ENCODE data around the gene C1QA. TPM values are rescaled to one million over a fixed set of nuclear protein-coding genes. Genes with fewer than 3 reads are reported as not detected.

The C1QA gene
- total and polyA plus RNA-seq, 7 donors = 15.8 to 36.8 (median 29.9) TPM

- WGBS, 3 donors = 53 to 58% (median 55%) methylated on average over 5 of the region's 5 CpGs
- Histone ChIP-seq H3K36me3 (ENCODE audit: insufficient read depth in 1 of 2, low read depth in 1 of 2) (no peaks in the 10 kb centered on the region), H3K9me3 (no peaks in the 10 kb centered on the region), H3K27me3 (ENCODE audit: insufficient read depth in 3 of 3, low read length in 2 of 3) (peaks cover 0 to 27% (median 3%) of the 10 kb centered on the region in 3 donors), H3K4me3 (peak overlapping the region; percentile 32), H3K27ac (no peak overlapping the region), H3K4me1 (no peaks in the 10 kb centered on the region)
- ATAC-seq (no peak), DNase-seq (no peak)
- no peak for TF ChIP-seq CTCF (IDR thresholded peaks at IDR 0.05)
- intact Hi-C loops (cut with DNase I) = no loop called here
Observed at GRCh38 chr1:22654692-22655091, 18.3 kb downstream of the C1QA start.

GRCh38 chr1:22658385-22659163 lies 22.1 kb downstream of the C1QA start:
- H3K4me1 ChIP-seq = no peaks in the 10 kb centered on the region
- no peak for TF ChIP-seq CTCF (IDR thresholded peaks at IDR 0.05)
- H3K27me3 ChIP-seq (ENCODE audit: insufficient read depth in 3 of 3, low read length in 2 of 3) = peaks cover 0 to 27% (median 3%) of the 10 kb centered on the region in 3 donors
- H3K27ac ChIP-seq = no peak overlapping the region
- 62 to 67% (median 64%) methylated on average over 3 of the region's 3 CpGs for WGBS, 3 donors
- H3K9me3 ChIP-seq = no peaks in the 10 kb centered on the region
- no peak overlapping the region for H3K4me3 ChIP-seq
- no peaks in the 10 kb centered on the region for H3K36me3 ChIP-seq (ENCODE audit: insufficient read depth in 1 of 2, low read depth in 1 of 2)
- no peak for ATAC-seq
- no peak for DNase-seq
- intact Hi-C loops (cut with DNase I) = no loop called here

GRCh38 chr1:22660716-22661241 lies 24.4 kb downstream of the C1QA start:
- Histone ChIP-seq H3K9me3 (no peaks in the 10 kb centered on the region), H3K27me3 (ENCODE audit: insufficient read depth in 3 of 3, low read length in 2 of 3) (peaks cover 0 to 20% (median 6%) of the 10 kb centered on the region in 3 donors), H3K4me1 (no peaks in the 10 kb centered on the region), H3K27ac (no peak overlapping the region), H3K4me3 (no peak overlapping the region), H3K36me3 (ENCODE audit: insufficient read depth in 1 of 2, low read depth in 1 of 2) (no peaks in the 10 kb centered on the region)
- WGBS, 3 donors = 87 to 92% (median 91%) methylated on average over 18 to 19 of the region's 19 CpGs
- DNase-seq (no peak), ATAC-seq (no peak)
- intact Hi-C loops (cut with DNase I) = no loop called here
- no peak for TF ChIP-seq CTCF (IDR thresholded peaks at IDR 0.05)

- H3K27me3 ChIP-seq (ENCODE audit: insufficient read depth in 3 of 3, low read length in 2 of 3) = peaks cover 0 to 10% (median 5%) of the 10 kb centered on the region in 3 donors
- 81 to 88% (median 83%) methylated on average over 2 of the region's 2 CpGs for WGBS, 3 donors
- ATAC-seq (no peak), DNase-seq (no peak)
- H3K9me3 ChIP-seq = no peaks in the 10 kb centered on the region
- no peaks in the 10 kb centered on the region for H3K4me1 ChIP-seq
- TF ChIP-seq CTCF (IDR thresholded peaks at IDR 0.05) = no peak
- no peak overlapping the region for H3K27ac ChIP-seq
- intact Hi-C loops (cut with DNase I) = no loop called here
- no peak overlapping the region for H3K4me3 ChIP-seq
- H3K36me3 ChIP-seq (ENCODE audit: insufficient read depth in 1 of 2, low read depth in 1 of 2) = no peaks in the 10 kb centered on the region
Observed at GRCh38 chr1:22661880-22662279, 25.5 kb downstream of the C1QA start.

Data from psoas muscle (tissue), 8 donors.